ENCODE results near the gene SETD4. TPM values are rescaled to one million over a fixed set of nuclear protein-coding genes. Genes with fewer than 3 reads are reported as not detected.

Gene SETD4
- total and polyA plus RNA-seq, 2 of the 4 experiments (the other 2 are of a cell fraction), result 9.5 to 11.4 TPM

DNA sequence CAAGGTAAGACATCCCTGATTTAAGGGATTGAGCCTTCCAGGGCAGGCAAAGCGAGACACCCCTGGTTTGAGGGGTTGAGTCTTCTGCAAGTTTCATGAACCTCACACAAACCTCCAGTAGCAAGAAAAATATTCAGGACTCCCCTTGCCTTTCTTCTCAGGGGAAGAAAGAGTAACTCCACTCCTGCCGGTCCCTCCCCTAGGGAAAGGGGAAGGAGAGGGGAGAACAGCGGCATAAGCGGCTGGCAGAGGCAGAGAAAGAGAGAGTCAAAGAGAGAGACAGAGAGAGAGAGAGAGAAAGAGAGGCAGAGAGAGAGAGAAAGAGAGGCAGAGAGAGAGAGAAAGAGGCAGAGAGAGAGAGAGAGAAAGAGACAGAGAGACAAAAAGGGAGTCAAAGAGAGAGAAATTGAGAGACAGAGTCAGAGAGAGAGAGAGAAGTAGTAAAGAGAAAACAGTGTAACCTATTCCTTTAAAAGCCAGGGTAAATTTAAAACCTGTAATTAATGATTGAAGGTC, 45.1 kb upstream of the SETD4 start:
- H3K4ac ChIP-seq (ENCODE audit: low read depth, low read length), result no peak overlapping the region
- WGBS, 2 experiments (ENCODE audit: extremely low coverage in 2 of 2, insufficient read length in 1 of 2), result 100% methylated on average over 2 of the region's 4 CpGs; no CpG with 5 or more reads in 1 of the 2 experiments
- no peak overlapping the region for H3K27ac ChIP-seq (ENCODE audit: insufficient read depth, low read length)
- H3K18ac ChIP-seq (ENCODE audit: low read depth, low read length), result no peak overlapping the region
- no peak overlapping the region for H2AFZ ChIP-seq (replicated peaks; ENCODE audit: low read length, poor library complexity)
- H4K91ac ChIP-seq (ENCODE audit: insufficient read depth, low read depth, low read length), result no peak overlapping the region
- no peaks in the 10 kb centered on the region for H3K9me1 ChIP-seq (ENCODE audit: insufficient read depth, low read length)
- H3K79me1 ChIP-seq (ENCODE audit: low read depth in 1 of 2, low read length in 2 of 2), result no peaks in the 10 kb centered on the region
- no peak overlapping the region for H3K14ac ChIP-seq (replicated peaks; ENCODE audit: low read depth, low read length)
- no peaks in the 10 kb centered on the region for H3K36me3 ChIP-seq (ENCODE audit: control insufficient read depth, insufficient read depth, low read length)
- POLR2A ChIA-PET (ENCODE audit: unreplicated experiment), result no interaction called here
- no peak overlapping the region for H2BK20ac ChIP-seq (ENCODE audit: low read depth, low read length)
- no peak overlapping the region for H2AK5ac ChIP-seq (ENCODE audit: low read depth, low read length)
- H3K4me2 ChIP-seq (ENCODE audit: low read depth, low read length), result no peak overlapping the region
- no peak overlapping the region for H3K4me3 ChIP-seq (ENCODE audit: insufficient read depth, low read depth, low read length)
- no peak overlapping the region for H3K56ac ChIP-seq (ENCODE audit: extremely low read depth, insufficient read depth, low read length)
- in situ Hi-C loops (cut with MboI; ENCODE audit: low sequenced_read_pairs), result no loop called here
- CTCF ChIA-PET, result no interaction called here
- H4K5ac ChIP-seq (ENCODE audit: low read depth, low read length), result no peak overlapping the region
- H2AK9ac ChIP-seq (replicated peaks; ENCODE audit: low read depth, low read length, poor library complexity), result no peak overlapping the region
- no peak for TF ChIP-seq BHLHE40 (IDR thresholded peaks at IDR 0.05; ENCODE audit: low read depth, low read length)
- TF ChIP-seq FOS (IDR thresholded peaks at IDR 0.05; ENCODE audit: low read depth, low read length), result no peak
- no peak for TF ChIP-seq MAZ (IDR thresholded peaks at IDR 0.05; ENCODE audit: borderline replicate concordance, low read depth, low read length)
- no peak for TF ChIP-seq SMC3 (IDR thresholded peaks at IDR 0.05; ENCODE audit: low read depth, low read length)
- no peak for TF ChIP-seq RFX5 (IDR thresholded peaks at IDR 0.05; ENCODE audit: low read depth, low read length)
- no peak for TF ChIP-seq CTCF (conservative IDR thresholded peaks at IDR 0.05; ENCODE audit: low read depth, low read length)
- no peak for TF ChIP-seq RCOR1 (IDR thresholded peaks at IDR 0.05; ENCODE audit: insufficient replicate concordance, low read length)
- no peak for TF ChIP-seq MAFK (IDR thresholded peaks at IDR 0.05; ENCODE audit: low read depth, low read length)
- peaks cover 50% of the 10 kb centered on the region for H3K27me3 ChIP-seq (ENCODE audit: control insufficient read depth, insufficient read depth, low read length)
- H4K20me1 ChIP-seq (ENCODE audit: insufficient read depth, low read length), result no peaks in the 10 kb centered on the region
- H3K9me3 ChIP-seq (ENCODE audit: control insufficient read depth, insufficient read depth, low read length), result no peaks in the 10 kb centered on the region; the same call in 1 of the 2 replicates
- no TSS peak for BruUV-seq (replicated peaks)
- ATAC-seq (ENCODE audit: low read depth) (no peak), DNase-seq (no peak)
- intact Hi-C loops (cut with micrococcal nuclease), result no loop called here
- H3K9ac ChIP-seq (ENCODE audit: low read depth, low read length), result no peak overlapping the region
- no peak overlapping the region for H3K23ac ChIP-seq (ENCODE audit: low read depth, low read length)
- dilution Hi-C loops (cut with HindIII; ENCODE audit: low sequenced_read_pairs, unreplicated experiment), result no loop called here
- no peak overlapping the region for H2BK15ac ChIP-seq (ENCODE audit: low read depth, low read length)
- no peak overlapping the region for H2BK120ac ChIP-seq (ENCODE audit: low read depth, low read length)
- H2BK5ac ChIP-seq (ENCODE audit: low read depth, low read length, poor library complexity, severe bottlenecking), result no peak overlapping the region
- H4K8ac ChIP-seq (ENCODE audit: low read depth in 2 of 2, low read length in 2 of 2), result no peak overlapping the region
- H3K4me1 ChIP-seq (ENCODE audit: control insufficient read depth, insufficient read depth, low read length), result no peaks in the 10 kb centered on the region

All from IMR-90 (cell line).